Renal pelvis (tissue), 12 donors: ENCODE results near the gene NFRKB. TPM values are rescaled to one million over a fixed set of nuclear protein-coding genes. Genes with fewer than 3 reads are reported as not detected.
A peak's percentile ranks its signal among the peaks of the same experiment; 100 is the strongest.

ENCODE experiments used
- DNase-seq: peaks from one replicate; pipeline ENCODE4 v3.0.0-alpha.2; 2013
- long read RNA-seq, 16 experiments: transcript quantifications; one replicate each; lab custom pipeline, GENCODE V29; 2026
- polyA plus RNA-seq, 3 donors: library from polyadenylated mRNA; unstranded; fragments of 120-200 nt; gene quantifications; one replicate each; pipeline ENCODE4 v1.2.1, GENCODE V29; 2013; ENCODE audit not compliant: insufficient read length in 3 of 3

The NFRKB gene
- polyA plus RNA-seq: 10 to 100 TPM; 45.3 to 55.6 (median 53.1) TPM
- long read RNA-seq, donor 1: 0 reads
- long read RNA-seq, donor 2, partial matches to known transcripts: 5 of 5 reads
- long read RNA-seq, donor 2, other reads (novel, unspliced or antisense): 0 of 5 reads
- long read RNA-seq, donor 3: 0 reads
- long read RNA-seq, donor 4, full-length matches to known transcripts: 1 of 1 reads
- long read RNA-seq, donor 4, partial matches to known transcripts: 0 of 1 reads
- long read RNA-seq, donor 4, other reads (novel, unspliced or antisense): 0 of 1 reads
- long read RNA-seq, donor 5: 0 reads
- long read RNA-seq, donor 6: 0 reads
- long read RNA-seq, donor 7: 0 reads
- long read RNA-seq, donor 8: 0 reads
- long read RNA-seq, donor 9: 0 reads
- long read RNA-seq, donor 10: 0 reads
- long read RNA-seq, donor 11, partial matches to known transcripts: 0 of 1 reads
- long read RNA-seq, donor 11, other reads (novel, unspliced or antisense): 0 of 1 reads
- long read RNA-seq, donor 12: 0 reads
- long read RNA-seq, donor 13: 0 reads
- long read RNA-seq, donor 14: 0 reads
- long read RNA-seq, donor 15: 0 reads
- long read RNA-seq, donor 16: 0 reads

GRCh38 chr11:129895126-129896041, at the start of gene NFRKB:
TSS of gene NFRKB (minus strand) at chr11:129895578. CDS start at chr11:129892849, 2,729 bp downstream.
- peak; percentile 83 for DNase-seq

GRCh38 chr11:129944696-129945095, 49.3 kb upstream of the NFRKB start:
- no peak for DNase-seq

- no peak for DNase-seq
Observed at GRCh38 chr11:129943036-129943435, 47.7 kb upstream of the NFRKB start.

- DNase-seq: no peak
Observed at GRCh38 chr11:129939510-129939909, 44.1 kb upstream of the NFRKB start.

GRCh38 chr11:129938764-129939163, 43.4 kb upstream of the NFRKB start:
- no peak for DNase-seq

- DNase-seq: peak; percentile 45
Observed at GRCh38 chr11:129937592-129938238, 42.3 kb upstream of the NFRKB start.

GRCh38 chr11:129935723-129936122, 40.3 kb upstream of the NFRKB start:
- DNase-seq: no peak

GRCh38 chr11:129933891-129934290, 38.5 kb upstream of the NFRKB start:
- no peak for DNase-seq

GRCh38 chr11:129933262-129933661, 37.9 kb upstream of the NFRKB start:
- DNase-seq: no peak

- no peak for DNase-seq
Observed at GRCh38 chr11:129932381-129933067, 37.1 kb upstream of the NFRKB start.

GRCh38 chr11:129930743-129931142, 35.4 kb upstream of the NFRKB start:
- no peak for DNase-seq

- no peak for DNase-seq
Observed at GRCh38 chr11:129930296-129930695, 34.9 kb upstream of the NFRKB start.

GRCh38 chr11:129929721-129930120, 34.3 kb upstream of the NFRKB start:
- DNase-seq: no peak

- DNase-seq: no peak
Observed at GRCh38 chr11:129928923-129929692, 33.7 kb upstream of the NFRKB start.

GRCh38 chr11:129922674-129923073, 27.3 kb upstream of the NFRKB start:
- no peak for DNase-seq

- no peak for DNase-seq
Observed at GRCh38 chr11:129918361-129918760, 23.0 kb upstream of the NFRKB start.

- no peak for DNase-seq
Observed at GRCh38 chr11:129917231-129917630, 21.9 kb upstream of the NFRKB start.

- DNase-seq: no peak
Observed at GRCh38 chr11:129911298-129911697, 15.9 kb upstream of the NFRKB start.

- no peak for DNase-seq
Observed at GRCh38 chr11:129910360-129910759, 15.0 kb upstream of the NFRKB start.

GRCh38 chr11:129905402-129905801, 10.0 kb upstream of the NFRKB start:
- no peak for DNase-seq
